Measurements from ENCODE around the gene CCSER1.
"Not testable (repeated sequence)": the region's sequence is repeated elsewhere in the genome, so short reads cannot be mapped to it uniquely, and the experiment has no call there.

CCSER1 gene

DNA sequence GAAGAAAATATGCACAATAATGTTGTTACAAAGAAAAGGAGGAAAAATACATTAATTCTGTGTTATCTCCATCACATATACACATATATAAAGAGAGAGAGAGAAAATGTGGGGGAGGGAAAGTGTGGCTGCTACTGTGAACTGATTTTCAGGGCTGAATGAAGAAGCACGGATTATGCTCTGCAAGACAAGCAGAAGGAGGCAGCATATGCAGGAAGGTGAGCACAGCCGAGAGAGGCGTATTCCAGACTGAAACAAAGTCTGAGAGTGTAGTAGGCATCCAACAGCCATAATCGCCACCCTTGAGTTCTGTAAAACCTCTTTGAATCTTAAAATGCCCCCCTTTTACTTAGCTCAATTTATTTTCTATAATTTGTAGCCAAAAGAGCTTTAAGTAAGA is 1094.8 kb downstream of the CCSER1 start:
- no peak for DNase-seq

- DNase-seq = no peak
Observed at GRCh38 chr4:91226867-91227266, 1099.7 kb downstream of the CCSER1 start.

DNA sequence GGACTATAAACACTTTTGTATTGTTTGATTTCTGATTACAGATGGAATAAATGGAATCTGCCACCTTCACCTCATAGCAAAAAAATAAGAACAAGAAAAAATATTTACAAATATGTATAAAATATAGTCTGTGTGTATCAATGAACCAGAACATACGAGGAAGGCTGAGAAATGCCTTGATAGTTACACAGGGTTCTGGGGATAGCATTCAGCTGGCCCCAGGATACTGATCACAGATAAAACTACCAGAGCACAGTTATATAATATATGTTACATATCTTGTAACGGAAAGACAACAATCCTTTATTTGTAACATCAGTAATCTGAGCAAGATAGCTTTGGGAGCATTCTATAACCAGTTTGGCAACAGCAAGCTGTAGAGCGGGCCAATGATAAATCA is 1101.5 kb downstream of the CCSER1 start:
- no peak for DNase-seq

DNA sequence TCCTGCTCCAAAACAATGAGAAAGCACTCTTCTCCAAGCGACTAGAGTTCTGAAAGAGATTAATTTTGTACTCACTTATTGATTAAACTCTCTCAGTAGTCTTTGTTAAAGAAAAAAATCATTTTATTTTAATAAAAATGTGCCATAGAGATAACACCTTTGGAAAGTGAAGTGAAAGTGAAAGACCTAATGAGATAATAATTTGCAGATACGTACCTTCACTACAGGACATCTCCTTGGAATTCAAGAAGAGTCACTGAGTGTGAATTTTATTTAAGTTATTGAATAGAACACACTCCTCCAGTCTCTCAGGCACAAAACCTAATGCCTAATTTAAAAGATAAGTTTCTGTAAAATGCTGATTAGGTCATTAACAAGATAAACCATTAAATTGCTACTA is 1106.0 kb downstream of the CCSER1 start:
- no peak for DNase-seq

DNA sequence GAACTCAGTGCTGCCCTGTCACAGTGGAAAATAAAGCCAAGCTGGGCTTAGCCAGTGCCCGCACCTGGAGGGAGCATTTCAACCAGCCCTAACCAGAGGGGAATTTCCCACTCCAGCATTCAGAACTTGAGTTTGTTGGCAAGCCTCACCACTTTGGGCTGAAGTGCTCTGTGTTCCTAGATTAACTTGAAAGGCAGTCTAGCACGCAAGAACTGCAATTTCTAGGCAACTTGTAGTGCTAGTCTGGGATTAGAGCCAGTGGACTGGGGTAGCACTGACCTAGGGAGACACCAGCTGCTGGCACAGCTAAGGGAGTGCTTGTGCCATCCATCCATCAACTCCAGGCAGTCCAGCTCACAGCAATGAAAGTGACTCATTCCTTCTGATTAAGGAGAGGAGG is 1115.9 kb downstream of the CCSER1 start:
- no peak for DNase-seq

- no peak for DNase-seq
Observed at GRCh38 chr4:91256043-91256442, 1128.8 kb downstream of the CCSER1 start.

GRCh38 chr4:91256751-91257150 is 1129.6 kb downstream of the CCSER1 start:
- DNase-seq = no peak

- no peak for DNase-seq
Observed at GRCh38 chr4:91257721-91258120, 1130.5 kb downstream of the CCSER1 start.

DNA sequence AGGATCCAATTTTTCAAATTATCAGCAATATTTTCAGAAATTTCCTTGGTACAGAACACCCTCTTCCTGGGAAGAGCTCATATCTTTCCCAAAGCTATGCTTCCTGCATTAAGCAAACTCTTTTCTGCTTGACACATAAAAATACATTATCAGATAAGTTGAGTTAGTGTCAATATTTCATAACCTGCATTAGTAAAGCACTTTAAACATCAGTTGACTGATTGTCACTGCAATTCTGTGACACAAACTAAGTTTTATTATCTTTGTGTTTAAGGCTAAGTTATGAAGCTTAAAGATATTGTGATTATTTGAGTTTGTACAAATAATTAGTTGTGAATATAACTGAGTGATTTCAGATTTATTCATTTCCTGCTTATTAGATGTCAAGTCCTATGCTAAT is 1131.1 kb downstream of the CCSER1 start:
- no peak for DNase-seq

DNA sequence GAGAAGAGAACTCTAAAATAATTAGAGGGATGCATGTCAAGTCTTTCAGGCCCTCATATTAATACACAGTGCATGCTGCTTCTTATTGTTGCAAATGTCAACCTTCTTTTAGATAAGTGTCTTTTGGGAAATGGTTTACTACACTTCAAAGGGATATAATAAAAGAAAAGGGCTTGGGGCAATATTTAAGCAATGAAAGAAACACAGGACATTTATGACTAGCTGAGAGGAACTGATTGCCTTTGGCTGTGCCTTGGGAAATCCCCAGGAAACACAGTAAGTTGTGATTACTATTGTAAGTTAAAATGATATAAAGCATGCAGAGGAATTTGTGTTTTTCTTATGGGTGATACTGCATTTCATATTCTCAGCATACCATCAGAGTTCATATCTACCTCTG is 1140.3 kb downstream of the CCSER1 start:
- DNase-seq = no peak

DNA sequence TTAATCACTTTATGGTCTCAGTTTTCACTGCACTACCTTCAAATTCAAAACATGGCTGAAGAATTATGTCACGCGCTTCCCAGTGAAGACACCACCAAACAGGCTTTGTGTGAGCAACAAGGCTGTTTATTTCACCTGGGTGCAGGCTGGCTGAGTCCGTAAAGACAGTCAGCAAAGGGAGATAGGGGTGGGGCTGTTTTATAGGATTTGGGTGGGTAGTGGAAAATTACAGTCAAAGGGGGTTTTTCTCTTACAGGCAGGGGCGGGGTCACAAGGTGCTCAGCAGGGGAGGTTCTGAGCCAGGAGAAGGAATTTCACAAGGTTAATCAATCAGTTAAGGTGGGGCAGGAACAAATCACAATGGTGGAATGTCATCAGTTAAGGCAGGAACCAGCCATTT is 1141.3 kb downstream of the CCSER1 start:
- not testable (repeated sequence) for DNase-seq

DNA sequence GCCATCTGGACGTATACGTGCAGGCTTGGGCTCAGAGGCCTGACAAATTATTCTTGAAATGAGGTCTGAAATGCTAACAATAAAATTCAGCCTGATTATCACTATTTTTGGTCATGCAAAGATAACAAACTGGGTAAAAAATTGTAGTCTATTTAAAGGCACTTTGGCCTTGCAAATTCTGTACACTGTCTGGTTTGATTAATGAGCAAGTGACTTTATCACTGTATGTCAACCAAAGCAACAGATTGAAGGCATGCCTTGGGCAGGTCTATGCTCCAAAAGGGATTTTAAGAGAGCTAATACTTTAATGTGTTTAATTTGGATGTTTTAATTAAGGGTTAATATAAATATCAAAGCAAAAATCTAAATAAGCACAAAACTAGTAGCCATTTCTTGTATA is 1141.7 kb downstream of the CCSER1 start:
- no peak for DNase-seq

- DNase-seq = no peak
Observed at GRCh38 chr4:91279899-91280298, 1152.7 kb downstream of the CCSER1 start.

GRCh38 chr4:91280551-91281290 is 1153.5 kb downstream of the CCSER1 start:
- peak; percentile 25 for DNase-seq

- DNase-seq = no peak
Observed at GRCh38 chr4:91282217-91282616, 1155.0 kb downstream of the CCSER1 start.

- no peak for DNase-seq
Observed at GRCh38 chr4:91283726-91284230, 1156.6 kb downstream of the CCSER1 start.

DNA sequence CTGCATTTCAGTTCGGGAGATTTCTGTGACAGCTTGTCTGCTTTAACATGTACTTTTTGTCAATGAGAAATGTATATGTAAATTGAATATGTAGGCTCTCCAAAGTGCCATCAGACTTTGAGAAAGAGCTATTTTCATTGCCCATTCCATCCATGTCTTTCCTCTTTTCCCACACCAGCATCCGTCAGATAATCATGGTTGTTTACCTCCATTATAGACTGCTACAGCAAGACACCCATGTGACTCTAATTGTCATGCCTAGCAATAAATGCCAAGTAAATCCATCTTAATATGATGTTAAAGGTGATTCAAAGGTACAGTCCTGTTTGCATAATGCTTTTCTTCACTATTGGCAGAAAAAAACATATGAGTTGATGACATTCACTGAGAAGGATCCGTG is 1157.3 kb downstream of the CCSER1 start:
- DNase-seq = no peak

DNA sequence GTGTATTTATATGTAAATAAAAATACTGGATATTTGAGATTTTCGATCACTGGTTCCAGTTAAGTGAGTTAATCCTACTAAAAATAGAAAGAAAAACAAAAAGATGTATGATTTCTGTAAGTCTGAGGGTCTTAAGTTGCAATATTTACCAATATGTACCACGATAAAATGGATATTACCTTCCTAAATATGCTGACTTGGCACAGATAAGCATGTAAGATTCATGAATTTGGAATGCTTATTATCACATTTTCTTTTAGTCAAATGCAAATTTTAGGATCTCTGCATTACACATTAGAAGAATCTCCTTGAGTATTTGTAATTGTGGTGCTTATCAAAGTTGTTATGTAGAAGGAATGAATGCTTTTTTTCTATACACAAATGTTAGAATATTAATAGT is 1158.3 kb downstream of the CCSER1 start:
- no peak for DNase-seq

- DNase-seq = peak; percentile 17
Observed at GRCh38 chr4:91288702-91289311, 1161.6 kb downstream of the CCSER1 start.

DNA sequence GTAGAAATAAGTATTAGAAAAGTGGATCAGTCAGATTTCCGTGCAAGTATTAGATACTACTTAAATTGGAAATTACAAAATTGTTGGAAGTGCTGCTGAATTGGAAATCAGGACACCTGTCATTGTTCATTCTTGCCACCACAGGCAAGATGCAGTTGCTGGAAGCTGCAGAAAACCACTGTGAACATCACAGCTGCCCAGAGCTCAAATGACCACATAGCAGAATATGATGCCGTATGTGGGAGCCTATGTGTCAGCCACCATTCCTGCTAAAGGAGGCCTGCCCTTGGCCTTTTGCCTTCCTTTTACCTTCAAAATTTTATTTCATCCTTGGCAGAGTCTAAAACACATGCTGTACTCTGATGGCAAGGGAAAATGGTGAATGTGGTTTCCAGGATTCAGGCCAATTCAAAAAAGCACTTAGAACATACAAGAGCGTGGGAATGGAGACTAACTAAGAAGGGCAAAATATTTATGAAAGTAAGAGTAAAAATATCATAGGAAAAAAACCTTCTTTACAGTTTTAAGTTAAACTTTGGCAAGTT is 1171.0 kb downstream of the CCSER1 start:
- DNase-seq = no peak

GRCh38 chr4:91298824-91299223 is 1171.6 kb downstream of the CCSER1 start:
- no peak for DNase-seq

DNA sequence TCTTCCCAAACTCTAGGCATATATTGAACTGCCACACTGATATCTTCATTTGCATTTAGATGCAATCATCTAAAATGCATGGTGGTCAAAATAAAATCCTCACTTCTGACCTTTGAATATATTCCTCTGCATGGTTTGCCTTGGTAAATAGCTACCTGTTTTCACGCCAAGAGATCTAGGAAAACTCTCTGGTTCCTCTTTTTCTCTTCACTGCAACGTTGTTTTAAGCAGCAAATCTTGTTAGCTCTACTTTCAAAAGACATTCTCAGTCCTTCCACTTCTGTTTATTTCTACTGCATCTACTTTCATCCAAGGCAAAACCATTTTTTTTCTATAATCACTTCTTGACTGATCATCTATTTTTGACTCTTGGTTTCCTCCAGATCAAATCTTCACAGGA is 1174.9 kb downstream of the CCSER1 start:
- DNase-seq = no peak

DNA sequence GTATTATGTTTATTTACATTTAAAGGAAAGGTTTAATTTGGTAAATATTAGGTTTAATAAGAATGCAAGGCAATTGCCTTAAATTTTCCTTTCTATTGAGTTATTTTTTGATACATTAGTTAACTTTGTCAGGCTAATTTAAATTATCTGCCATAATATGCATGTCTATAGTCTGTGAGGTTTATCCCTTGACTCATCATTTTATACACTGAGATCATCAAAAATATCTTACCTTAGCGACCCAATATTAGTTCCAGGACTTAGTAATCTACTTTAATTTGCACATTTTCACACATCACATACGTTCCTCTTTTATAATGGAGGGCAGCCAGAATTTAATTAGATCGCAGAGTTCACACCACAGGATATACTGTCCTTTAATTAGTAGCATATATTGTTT is 1177.1 kb downstream of the CCSER1 start:
- no peak for DNase-seq

DNA sequence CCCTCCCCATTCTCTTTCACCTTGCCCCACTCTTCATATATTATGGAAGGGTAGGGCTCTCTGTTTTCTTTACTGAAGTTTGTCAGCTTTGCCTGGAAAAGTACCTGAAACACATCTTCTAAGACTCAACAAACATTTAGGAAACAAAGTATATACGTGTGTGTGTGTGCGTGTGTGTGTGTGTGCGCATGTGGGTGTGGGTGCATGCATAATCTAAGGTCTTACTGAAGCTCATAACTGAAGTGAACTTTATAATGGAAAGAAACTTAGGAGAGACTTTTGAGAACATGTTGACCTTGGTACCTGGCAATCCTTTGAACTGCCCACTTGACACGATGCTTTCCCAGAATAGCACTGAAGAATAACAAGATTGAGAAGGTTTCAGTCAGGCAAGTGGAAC is 1190.2 kb downstream of the CCSER1 start:
- DNase-seq = no peak

Measured in NCI-H345 (cell line).